Measurements from ENCODE around the gene ITGA7. TPM values are rescaled to one million over a fixed set of nuclear protein-coding genes. Genes with fewer than 3 reads are reported as not detected.

The ITGA7 gene
- total RNA-seq, 1 donor from 2014 or later, result 43.4 TPM

- H3K4me1 Mint-ChIP-seq, result peaks cover 51% of the 10 kb centered on the region
- TF ChIP-seq EZH2 (IDR thresholded peaks at IDR 0.05), result no peak
- peak; percentile 34 for TF ChIP-seq CTCF (IDR thresholded peaks at IDR 0.05)
- Histone ChIP-seq H2AFZ (replicated peaks) (no peak overlapping the region), H3K4me1 (peaks cover 29% of the 10 kb centered on the region), H3F3A (ENCODE audit: low read depth) (peaks cover 51% of the 10 kb centered on the region), H3K4me3 (peak overlapping the region; percentile 96), H3K9me3 (ENCODE audit: low read depth) (no peaks in the 10 kb centered on the region), H3K9ac (peak overlapping the region; percentile 28), H4K20me1 (ENCODE audit: low read depth) (peaks cover 46% of the 10 kb centered on the region), H3K27ac (peak overlapping the region; percentile 91), H3K79me2 (ENCODE audit: low read depth) (peaks cover 64% of the 10 kb centered on the region), H3K36me3 (no peaks in the 10 kb centered on the region), H3K4me2 (peak overlapping the region; percentile 96), H3K27me3 (no peaks in the 10 kb centered on the region)
- peaks cover 23% of the 10 kb centered on the region for H3K36me3 Mint-ChIP-seq
- DNase-seq (ENCODE audit: low spot score), result peak; percentile 96
- H3K27ac Mint-ChIP-seq, result peak overlapping the region; percentile 100
- H3K27me3 Mint-ChIP-seq (ENCODE audit: insufficient read depth, low read depth), result no peaks in the 10 kb centered on the region
- H3K4me3 Mint-ChIP-seq, result peak overlapping the region; percentile 97
- H3K9me3 Mint-ChIP-seq, result peaks cover 2% of the 10 kb centered on the region
Observed at GRCh38 chr12:55745361-55746173, 37.9 kb upstream of the ITGA7 start.

DNA sequence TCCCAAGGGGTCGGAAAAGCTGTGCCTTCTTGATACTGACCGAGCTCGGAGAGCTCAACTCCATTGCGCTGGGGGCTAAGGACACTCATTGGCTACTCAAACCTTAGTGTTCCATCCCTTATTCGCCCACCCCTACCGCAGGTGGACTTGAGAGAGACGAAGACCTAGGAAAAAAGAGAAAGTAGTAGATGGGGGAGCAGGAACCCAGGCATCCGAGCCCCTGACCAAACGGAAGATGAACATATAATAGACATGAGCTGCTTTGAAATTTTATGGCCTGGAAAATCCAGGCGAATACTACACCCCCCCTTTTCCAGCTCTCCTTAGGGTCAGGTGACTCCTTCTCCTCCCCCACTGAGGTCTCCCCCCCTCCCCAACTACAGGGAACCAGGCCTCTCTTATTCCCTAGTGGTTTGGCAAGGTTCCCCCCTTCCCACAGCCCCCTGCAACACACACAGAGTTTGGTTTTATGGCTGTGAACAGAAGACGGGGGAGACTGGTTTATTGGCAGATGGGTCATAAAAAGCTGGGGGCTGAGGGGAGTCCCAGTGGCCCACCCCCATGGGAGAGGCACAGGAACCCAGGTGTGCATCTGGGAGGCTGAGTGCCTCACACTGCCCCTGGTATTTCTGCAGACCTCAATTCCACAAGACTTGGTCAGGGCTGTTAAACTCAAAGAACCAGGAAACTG is 36.8 kb upstream of the ITGA7 start:
- peak overlapping the region; percentile 91 for H3K27ac ChIP-seq
- peak overlapping the region; percentile 73 for H3K9ac ChIP-seq
- Mint-ChIP-seq H3K36me3 (peaks cover 18% of the 10 kb centered on the region), H3K27me3 (ENCODE audit: insufficient read depth, low read depth) (no peaks in the 10 kb centered on the region), H3K27ac (peak overlapping the region; percentile 100), H3K4me1 (peaks cover 49% of the 10 kb centered on the region), H3K9me3 (peaks cover 2% of the 10 kb centered on the region), H3K4me3 (peak overlapping the region; percentile 97)
- H3F3A ChIP-seq (ENCODE audit: low read depth), result peaks cover 49% of the 10 kb centered on the region
- peaks cover 62% of the 10 kb centered on the region for H3K79me2 ChIP-seq (ENCODE audit: low read depth)
- peaks cover 35% of the 10 kb centered on the region for H4K20me1 ChIP-seq (ENCODE audit: low read depth)
- H3K36me3 ChIP-seq, result no peaks in the 10 kb centered on the region
- H3K4me2 ChIP-seq, result peak overlapping the region; percentile 96
- peak overlapping the region; percentile 96 for H3K4me3 ChIP-seq
- H2AFZ ChIP-seq (replicated peaks), result no peak overlapping the region
- H3K27me3 ChIP-seq, result no peaks in the 10 kb centered on the region
- H3K4me1 ChIP-seq, result peaks cover 29% of the 10 kb centered on the region
- peak; percentile 38 for DNase-seq (ENCODE audit: low spot score)
- no peaks in the 10 kb centered on the region for H3K9me3 ChIP-seq (ENCODE audit: low read depth)
- TF ChIP-seq EZH2 (IDR thresholded peaks at IDR 0.05) (no peak), EZH2phosphoT487 (IDR thresholded peaks at IDR 0.05) (no peak), CTCF (IDR thresholded peaks at IDR 0.05) (no peak)

DNA sequence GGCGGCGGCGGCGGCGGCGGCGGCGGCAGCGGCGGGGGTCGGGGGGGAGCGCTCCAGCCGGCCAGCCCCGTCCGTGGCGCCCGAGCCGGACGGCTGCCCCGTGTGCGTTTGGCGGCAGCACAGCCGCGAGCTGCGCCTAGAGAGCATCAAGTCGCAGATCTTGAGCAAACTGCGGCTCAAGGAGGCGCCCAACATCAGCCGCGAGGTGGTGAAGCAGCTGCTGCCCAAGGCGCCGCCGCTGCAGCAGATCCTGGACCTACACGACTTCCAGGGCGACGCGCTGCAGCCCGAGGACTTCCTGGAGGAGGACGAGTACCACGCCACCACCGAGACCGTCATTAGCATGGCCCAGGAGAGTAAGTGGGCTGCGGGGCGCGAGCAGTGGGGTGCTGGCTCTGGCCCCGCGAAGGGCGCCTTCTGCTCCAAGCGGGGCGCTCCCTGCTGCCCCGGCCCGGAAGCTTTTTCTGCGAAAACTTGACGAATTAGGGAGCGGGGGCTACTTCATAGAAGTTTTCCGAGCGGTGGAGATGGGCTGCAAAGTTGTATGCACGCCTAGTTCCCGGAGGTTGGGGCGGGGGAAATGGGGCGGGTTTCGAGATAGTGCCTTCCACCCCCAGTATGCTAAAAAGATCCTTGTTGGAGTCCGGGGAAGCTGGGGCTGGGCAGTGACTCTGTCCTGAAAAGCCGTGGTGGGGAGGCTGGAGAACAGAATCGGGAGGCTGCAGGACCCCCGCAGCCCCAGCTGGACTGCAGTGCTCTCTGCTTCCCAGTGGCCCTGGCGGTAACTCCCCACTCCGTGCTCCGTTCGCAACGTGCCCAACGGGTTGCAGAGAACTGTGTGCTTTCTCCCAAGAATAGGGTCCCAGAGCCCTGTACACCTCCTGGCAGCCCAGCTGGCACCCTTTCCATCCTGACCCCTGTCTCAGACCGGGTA is 36.0 kb upstream of the ITGA7 start:
- Histone ChIP-seq H3K27me3 (no peaks in the 10 kb centered on the region), H3K36me3 (no peaks in the 10 kb centered on the region), H3K4me3 (peak overlapping the region; percentile 96), H4K20me1 (ENCODE audit: low read depth) (peaks cover 27% of the 10 kb centered on the region), H3K4me2 (peak overlapping the region; percentile 96), H3K4me1 (peaks cover 29% of the 10 kb centered on the region), H3K9me3 (ENCODE audit: low read depth) (no peaks in the 10 kb centered on the region), H3K9ac (peak overlapping the region; percentile 73), H2AFZ (replicated peaks) (no peak overlapping the region), H3K79me2 (ENCODE audit: low read depth) (peaks cover 54% of the 10 kb centered on the region), H3K27ac (peak overlapping the region; percentile 91), H3F3A (ENCODE audit: low read depth) (peaks cover 49% of the 10 kb centered on the region)
- H3K27me3 Mint-ChIP-seq (ENCODE audit: insufficient read depth, low read depth), result no peaks in the 10 kb centered on the region
- H3K4me1 Mint-ChIP-seq, result peaks cover 42% of the 10 kb centered on the region
- H3K9me3 Mint-ChIP-seq, result peaks cover 2% of the 10 kb centered on the region
- H3K4me3 Mint-ChIP-seq, result peak overlapping the region; percentile 97
- peak; percentile 47 for DNase-seq (ENCODE audit: low spot score)
- peaks cover 10% of the 10 kb centered on the region for H3K36me3 Mint-ChIP-seq
- H3K27ac Mint-ChIP-seq, result peak overlapping the region; percentile 100
- TF ChIP-seq CTCF (IDR thresholded peaks at IDR 0.05), result peak; percentile 19
- no peak for TF ChIP-seq EZH2 (IDR thresholded peaks at IDR 0.05)

Data from neural progenitor cell (in vitro differentiated cells).